ENCODE measurements around the gene CEP43.

GRCh38 chr6:166950443-166950821, 48.8 kb upstream of the CEP43 start:
- no peak for TF ChIP-seq EZH2 (IDR thresholded peaks at IDR 0.05; ENCODE audit: borderline replicate concordance)
- TF ChIP-seq CTCF (IDR thresholded peaks at IDR 0.05; ENCODE audit: poor library complexity): no peak

Data from hepatocyte (in vitro differentiated cells).